Hematopoietic multipotent progenitor cell (in vitro differentiated cells): Measurements from ENCODE around the gene RAB1B. TPM values are rescaled to one million over a fixed set of nuclear protein-coding genes. Genes with fewer than 3 reads are reported as not detected.
"Not testable (repeated sequence)": the region's sequence is repeated elsewhere in the genome, so short reads cannot be mapped to it uniquely, and the experiment has no call there.

Experiments
- DNase-seq, 3 donors: peaks; one replicate each; pipeline ENCODE4 v3.0.0-alpha.2; 2011 to 2015; ENCODE audit warnings: low read depth in 2 of 3, low spot score in 2 of 3
- total RNA-seq: library from RNA; depleted of rRNA; stranded (reverse); fragments of >200 nt; gene quantifications from one replicate; pipeline ENCODE4 v1.2.3, GENCODE V29; 2012

Gene RAB1B
- total RNA-seq, 1 donor = 103 TPM

DNA sequence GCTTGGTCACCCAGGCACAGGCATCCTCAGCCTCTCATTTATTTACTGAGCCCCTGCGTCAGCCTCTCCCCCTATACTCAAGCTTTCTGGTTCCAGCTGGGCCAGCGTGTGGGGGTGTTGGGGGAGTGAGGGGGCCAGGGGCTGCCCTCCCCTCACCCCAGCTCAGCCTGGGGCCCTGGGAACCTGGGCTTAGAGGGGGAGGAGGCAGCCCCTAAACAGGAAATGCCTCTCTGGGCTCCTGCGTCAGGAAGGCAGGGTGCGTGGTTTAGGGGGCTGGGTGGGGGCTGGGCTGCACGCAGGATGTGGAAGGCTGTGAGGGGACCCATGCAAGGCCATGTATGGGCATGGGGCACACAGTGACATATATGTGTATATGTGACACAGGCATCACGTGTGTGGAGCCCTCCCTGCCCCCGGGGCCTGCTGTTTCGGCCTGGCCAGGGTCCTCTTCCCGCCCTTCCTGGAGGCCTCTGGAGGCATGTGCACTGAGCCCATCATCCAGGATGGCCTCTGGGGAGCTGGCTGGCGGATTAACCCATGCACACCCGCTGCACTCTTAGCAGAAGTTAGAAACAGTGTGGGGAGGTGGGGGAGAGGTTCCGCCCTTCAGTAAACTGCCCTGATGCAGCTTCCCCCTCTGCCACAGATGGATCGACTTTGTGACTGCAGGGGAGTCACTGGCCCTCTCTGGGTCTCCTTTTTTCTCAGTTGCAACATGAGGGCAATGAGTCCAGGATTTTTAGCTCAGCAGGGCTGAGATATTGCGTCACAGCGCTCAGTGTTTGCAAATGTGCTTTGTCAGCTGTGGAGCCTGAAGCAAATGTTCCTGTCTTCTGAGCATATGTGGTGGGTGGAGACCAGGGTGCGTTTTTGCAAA lies 49.5 kb downstream of the RAB1B start:
- peak in 2 of 3 donors; percentile 51 to 71 for DNase-seq

DNA sequence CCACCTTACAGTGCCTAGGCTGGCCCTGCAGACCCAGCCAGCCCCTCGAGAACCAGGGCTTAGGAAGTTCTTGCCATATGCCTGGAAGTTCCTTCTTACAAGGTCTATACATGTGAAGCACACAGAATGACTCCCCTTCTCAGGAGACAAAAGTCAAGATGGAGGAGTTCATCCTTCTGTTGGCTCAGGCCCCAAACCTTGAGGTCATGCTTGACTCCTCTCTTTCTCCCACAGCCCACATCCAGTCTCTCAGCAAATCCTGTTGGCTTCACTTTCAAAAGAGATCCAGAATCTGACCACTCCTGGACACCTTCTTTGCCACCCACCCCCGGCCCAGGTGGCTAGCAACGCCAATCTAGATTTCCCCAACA lies 50.1 kb downstream of the RAB1B start:
- DNase-seq = no peak

- not testable (repeated sequence) for DNase-seq
Measured at GRCh38 chr11:66320289-66320688, 51.9 kb downstream of the RAB1B start.

- not testable (repeated sequence) for DNase-seq
Measured at GRCh38 chr11:66320748-66321147, 52.3 kb downstream of the RAB1B start.

GRCh38 chr11:66321606-66322005 lies 53.2 kb downstream of the RAB1B start:
- DNase-seq = no peak

DNA sequence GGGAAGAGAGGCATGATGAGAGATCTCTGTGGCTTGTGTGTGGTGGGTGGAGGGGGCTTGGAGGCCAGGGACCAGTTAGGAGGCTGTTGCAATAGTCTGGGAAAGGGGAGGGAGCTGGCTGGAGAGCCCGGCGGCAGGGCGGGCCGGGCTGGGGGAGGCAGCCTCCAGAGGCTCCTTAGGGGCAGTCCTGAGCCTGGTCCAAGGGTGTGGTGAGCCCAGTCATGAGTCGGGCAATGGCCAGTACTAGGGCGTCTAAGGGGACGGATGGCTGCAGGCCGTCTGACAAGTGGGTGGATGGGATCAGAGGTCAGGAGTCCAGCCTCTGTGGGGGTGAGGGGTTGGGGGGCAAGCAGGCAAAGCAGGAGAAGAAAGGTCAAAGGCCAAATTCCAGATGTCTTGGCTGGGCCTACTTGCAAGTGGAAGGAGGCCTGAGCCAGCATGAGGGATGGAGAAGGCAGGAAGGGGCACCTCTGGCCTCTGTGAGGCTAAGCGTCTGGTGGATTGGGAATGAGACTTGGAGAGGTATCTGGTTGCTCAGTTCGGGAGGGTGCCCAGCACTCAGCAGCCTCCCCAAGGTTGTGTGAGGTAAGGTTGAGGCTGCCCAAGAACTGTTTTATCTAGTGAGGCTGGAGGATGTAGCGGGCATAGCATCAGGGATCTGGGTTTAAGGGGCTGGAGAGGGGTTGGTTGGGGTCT lies 54.4 kb downstream of the RAB1B start:
- DNase-seq = no peak

DNA sequence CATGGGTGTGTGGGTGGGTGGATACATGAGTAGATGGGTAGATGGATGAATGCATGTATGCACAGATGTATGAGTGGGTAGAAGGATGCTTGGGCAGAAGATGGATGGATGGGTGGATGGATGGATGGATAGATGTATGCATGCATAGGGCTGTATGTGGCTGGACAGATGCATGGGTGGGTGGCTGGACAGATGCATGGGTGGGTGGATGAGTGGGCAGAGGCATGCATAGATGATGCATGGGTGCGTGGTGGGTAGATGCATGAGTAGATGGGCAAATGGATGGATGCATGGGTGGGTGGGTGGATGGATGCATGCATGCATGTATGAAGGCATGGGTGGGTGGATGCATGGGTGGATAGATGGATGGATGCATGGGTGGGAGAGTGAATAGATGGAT lies 55.2 kb downstream of the RAB1B start:
- DNase-seq = no peak

DNA sequence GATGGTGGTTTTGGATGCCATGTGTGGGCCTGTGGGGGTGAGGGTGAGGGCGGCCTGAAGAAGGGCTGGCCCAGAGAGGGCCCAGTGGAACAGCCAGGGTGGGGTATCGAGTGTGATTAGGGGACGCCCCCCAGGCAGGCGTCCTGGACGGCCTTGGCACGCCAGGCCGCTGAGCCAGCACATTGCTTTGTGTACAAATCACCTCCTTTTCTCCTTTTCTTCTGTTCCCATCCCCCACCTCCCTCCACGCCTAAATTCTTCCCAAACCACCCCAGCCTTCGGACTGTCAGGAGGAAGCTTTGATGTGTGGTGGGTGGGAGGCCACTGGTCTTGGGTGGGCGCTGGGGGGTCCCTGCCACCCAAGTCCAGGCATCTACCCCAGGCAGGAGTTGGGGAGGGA lies 56.2 kb downstream of the RAB1B start:
- no peak for DNase-seq

DNA sequence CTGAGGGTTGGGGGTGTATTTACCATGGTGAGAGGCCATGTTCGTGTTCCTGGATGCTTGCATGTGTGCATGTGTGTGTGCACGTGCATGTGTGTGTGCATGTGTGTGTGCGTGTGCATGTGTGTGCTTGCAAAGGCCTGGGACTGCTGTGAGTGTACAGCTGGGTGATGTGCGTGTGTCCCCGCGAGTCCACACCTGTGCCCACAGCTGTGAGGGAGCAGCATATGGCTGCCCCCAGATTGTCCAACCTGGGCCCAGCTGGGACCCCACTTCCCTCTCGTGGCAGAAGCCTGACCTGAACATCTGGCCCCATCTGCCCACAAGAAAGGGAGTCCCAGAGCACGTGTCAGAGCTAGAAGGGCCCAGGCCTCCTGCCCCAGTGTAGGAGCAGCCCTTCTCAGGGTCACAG lies 56.8 kb downstream of the RAB1B start:
- peak in 1 of 3 donors; percentile 76 for DNase-seq

DNA sequence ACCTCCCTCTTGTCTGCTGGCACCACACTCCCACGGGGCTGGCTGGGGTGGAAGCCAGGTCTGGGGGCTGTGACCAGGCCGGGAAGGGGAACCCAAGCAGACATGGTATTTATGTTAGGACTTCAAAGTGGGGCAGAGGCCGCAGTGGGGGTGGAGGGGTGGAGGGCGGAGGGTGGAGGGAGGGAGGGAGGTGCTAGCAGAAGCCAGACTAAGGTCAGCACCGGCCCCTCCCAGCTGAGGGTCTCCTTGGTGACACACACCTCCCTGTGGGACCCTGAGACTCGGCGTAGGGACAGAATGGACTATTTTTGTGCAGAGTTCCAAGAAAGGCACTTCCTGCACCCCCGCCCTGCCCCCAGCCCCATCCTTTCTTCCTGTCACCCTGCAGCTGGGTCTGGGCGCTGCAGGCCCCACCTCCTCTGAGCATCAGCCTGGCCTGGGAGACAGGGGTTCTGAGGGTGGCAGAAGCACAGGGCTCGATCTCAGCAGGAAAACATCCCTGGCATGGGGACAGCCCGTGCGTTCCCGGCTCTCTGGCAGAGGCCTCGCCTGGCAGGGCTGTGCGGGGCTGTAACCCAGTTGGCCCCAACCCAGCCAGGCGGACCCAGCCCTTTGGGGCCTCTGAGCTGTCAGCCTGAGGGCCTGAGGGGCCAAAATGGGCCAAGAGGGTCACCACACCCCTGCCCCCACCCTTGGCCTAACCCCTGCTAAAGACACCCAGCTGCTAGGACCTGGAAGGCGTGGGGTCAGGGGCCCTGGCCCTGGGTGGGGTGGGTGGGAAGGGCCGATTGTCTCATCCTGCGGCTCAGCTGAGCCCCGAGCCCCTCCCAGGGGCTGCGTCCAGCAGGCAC lies 58.0 kb downstream of the RAB1B start:
- DNase-seq = no peak

Other genes starting within 250 kb of the RAB1B start
- gene CATSPER1, start 242.2 kb upstream of the RAB1B start, total RNA-seq = 0.27 TPM
- gene GAL3ST3, start 219.5 kb upstream of the RAB1B start, total RNA-seq = 3.2 TPM
- 197 TPM for gene SF3B2, start 216.3 kb upstream of the RAB1B start, total RNA-seq
- gene PACS1, start 198.4 kb upstream of the RAB1B start, total RNA-seq = 75.9 TPM
- 11.8 TPM for gene KLC2, start 10.9 kb upstream of the RAB1B start, total RNA-seq
- 2.7 TPM for gene CNIH2, start 9.5 kb downstream of the RAB1B start, total RNA-seq
- gene YIF1A, start 20.5 kb downstream of the RAB1B start, total RNA-seq = 75.7 TPM
- 0.27 TPM for gene TMEM151A, start 23.3 kb downstream of the RAB1B start, total RNA-seq
- gene CD248, start 48.4 kb downstream of the RAB1B start, total RNA-seq = 1.1 TPM
- 3.0 TPM for gene RIN1, start 67.8 kb downstream of the RAB1B start, total RNA-seq
- 42.0 TPM for gene BRMS1, start 76.5 kb downstream of the RAB1B start, total RNA-seq
- 12.7 TPM for gene B4GAT1, start 79.0 kb downstream of the RAB1B start, total RNA-seq
- gene SLC29A2, start 103.1 kb downstream of the RAB1B start, total RNA-seq = 6.5 TPM
- not detected for gene NPAS4, start 152.4 kb downstream of the RAB1B start, total RNA-seq
- gene MRPL11, start 170.2 kb downstream of the RAB1B start, total RNA-seq = 24.8 TPM
- 8.1 TPM for gene PELI3, start 198.3 kb downstream of the RAB1B start, total RNA-seq
- gene DPP3, start 211.8 kb downstream of the RAB1B start, total RNA-seq = 44.2 TPM
- 50.1 TPM for gene BBS1, start 242.0 kb downstream of the RAB1B start, total RNA-seq